GM13977 (cell line): ENCODE results near the gene IPO4.

Experiments
- DNase-seq: peaks from one replicate; pipeline ENCODE4 v3.0.0; 2012; ENCODE audit warnings: low spot score
- CTCF ChIP-seq: IDR thresholded peaks from 2 replicates; pipeline ENCODE4 v1.5.1; 2012; ENCODE audit warnings: mild to moderate bottlenecking, control low read depth; ENCODE audit not compliant: insufficient read depth; ENCODE audit errors: extremely low read depth, missing control alignments
- in situ Hi-C: fragments of 300-500 bp; cut with MboI; formaldehyde crosslinking; loops from one replicate; pipeline ENCODE4 v1.12.0; 2022; ENCODE audit warnings: low sequenced_read_pairs, low pct_unique_long_range_greater_than_20kb, mixed read lengths, inconsistent platforms; ENCODE audit not compliant: unreplicated experiment

The IPO4 gene

GRCh38 chr14:24151404-24152080 lies 37.1 kb downstream of the IPO4 start:
- no peak for DNase-seq
- in situ Hi-C loops: no loop called here
- TF ChIP-seq CTCF: no peak

- TF ChIP-seq CTCF: no peak
- in situ Hi-C loops: no loop called here
- no peak for DNase-seq
Observed at GRCh38 chr14:24150993-24151392, 37.6 kb downstream of the IPO4 start.

GRCh38 chr14:24150567-24150966 lies 38.0 kb downstream of the IPO4 start:
- in situ Hi-C loops: no loop called here
- no peak for TF ChIP-seq CTCF

GRCh38 chr14:24150061-24150460 lies 38.6 kb downstream of the IPO4 start:
- in situ Hi-C loops: no loop called here
- TF ChIP-seq CTCF: no peak
- no peak for DNase-seq

More at GRCh38 chr14:24150567-24150966, 38.0 kb downstream of the IPO4 start:
- no peak for DNase-seq

- in situ Hi-C loops: no loop called here
Observed at GRCh38 chr14:24149302-24149969, 39.2 kb downstream of the IPO4 start.

GRCh38 chr14:24147761-24148428 lies 40.7 kb downstream of the IPO4 start:
- in situ Hi-C loops: no loop called here
- DNase-seq: no peak
- TF ChIP-seq CTCF: no peak

More at GRCh38 chr14:24149302-24149969, 39.2 kb downstream of the IPO4 start:
- DNase-seq: no peak
- no peak for TF ChIP-seq CTCF
